D341Med (cell line): ENCODE data around the gene DEFB108B.
"Not testable (repeated sequence)": the region's sequence is repeated elsewhere in the genome, so short reads cannot be mapped to it uniquely, and the experiment has no call there.

ENCODE experiments used
- DNase-seq: peaks from one replicate; pipeline ENCODE4 v3.0.0; 2012; ENCODE audit warnings: low spot score

DEFB108B gene

GRCh38 chr11:71821539-71821938 is 11.5 kb upstream of the DEFB108B start:
- DNase-seq: not testable (repeated sequence)

GRCh38 chr11:71829247-71829646 is 3.8 kb upstream of the DEFB108B start:
- DNase-seq: not testable (repeated sequence)

- not testable (repeated sequence) for DNase-seq
These were observed 3.3 kb upstream of the DEFB108B start for GRCh38 chr11:71829686-71830085.

GRCh38 chr11:71842720-71843119 is 9.7 kb downstream of the DEFB108B start:
- DNase-seq: not testable (repeated sequence)

GRCh38 chr11:71843355-71843754 is 10.4 kb downstream of the DEFB108B start:
- not testable (repeated sequence) for DNase-seq

GRCh38 chr11:71843858-71844257 is 10.9 kb downstream of the DEFB108B start:
- no peak for DNase-seq

- not testable (repeated sequence) for DNase-seq
These were observed 20.9 kb downstream of the DEFB108B start for GRCh38 chr11:71853895-71854294.

GRCh38 chr11:71855880-71856279 is 22.9 kb downstream of the DEFB108B start:
- not testable (repeated sequence) for DNase-seq

GRCh38 chr11:71860835-71861234 is 27.8 kb downstream of the DEFB108B start:
- DNase-seq: not testable (repeated sequence)

GRCh38 chr11:71863978-71864627 is 31.1 kb downstream of the DEFB108B start:
- DNase-seq: not testable (repeated sequence)

GRCh38 chr11:71867209-71867608 is 34.2 kb downstream of the DEFB108B start:
- DNase-seq: not testable (repeated sequence)

- DNase-seq: not testable (repeated sequence)
These were observed 36.9 kb downstream of the DEFB108B start for GRCh38 chr11:71869931-71870330.

GRCh38 chr11:71870661-71871060 is 37.7 kb downstream of the DEFB108B start:
- DNase-seq: not testable (repeated sequence)

- DNase-seq: not testable (repeated sequence)
These were observed 43.3 kb downstream of the DEFB108B start for GRCh38 chr11:71876262-71876661.

GRCh38 chr11:71878059-71878458 is 45.1 kb downstream of the DEFB108B start, which contains the start of gene DEFB131B:
TSS of gene DEFB131B (plus strand) at chr11:71878453. CDS start at chr11:71878453, 0 bp downstream.
- not testable (repeated sequence) for DNase-seq

GRCh38 chr11:71885806-71886205 is 52.8 kb downstream of the DEFB108B start:
- not testable (repeated sequence) for DNase-seq
